CD4-positive, alpha-beta T cell (primary cell): Measurements from ENCODE around the gene CTBP1. TPM values are rescaled to one million over a fixed set of nuclear protein-coding genes. Genes with fewer than 3 reads are reported as not detected.

ENCODE experiments used
- ATAC-seq: fragments of 200-7000 bp; cut with Tn5 transposase; one replicate; pipeline ENCODE4 v1.10.0; 2022; ENCODE audit warnings: mild to moderate bottlenecking; ENCODE audit not compliant: poor library complexity
- CTCF ChIA-PET: fragments of 350-600 bp; sonication (Branson Sonifier 250); formaldehyde crosslinking; loops from one replicate; lab custom pipeline; 2021; ENCODE audit warnings: antibody characterized with exemption, inconsistent platforms; lab: Charles Lee
- POLR2A ChIA-PET: fragments of 350-600 bp; sonication (Branson Sonifier 250); formaldehyde crosslinking; loops from one replicate; lab custom pipeline; 2021; ENCODE audit warnings: antibody characterized with exemption, inconsistent platforms; lab: Charles Lee
- DNase-seq, 14 experiments: peaks; one replicate each; pipeline ENCODE4 v3.0.0-alpha.2; 2013 to 2020; ENCODE audit warnings: mixed read lengths in 2 of 14
- H3K27ac ChIP-seq, 2 donors: one replicate each; pipeline versions ENCODE4 v1.5.1 to v1.7.0; 2013; ENCODE audit warnings: low read length in 2 of 2, low read depth in 1 of 2, mild to moderate bottlenecking in 1 of 2
- H3K27me3 ChIP-seq, 2 experiments: 1 replicate in 1 of 2; 2 replicates in 1 of 2; pipeline versions ENCODE4 v1.6.1 to v1.7.0; 2013; ENCODE audit warnings: low read length in 2 of 2, control low read depth in 1 of 2, mild to moderate bottlenecking in 1 of 2, moderate library complexity in 1 of 2; ENCODE audit not compliant: insufficient read depth in 2 of 2, control insufficient read depth in 1 of 2
- H3K36me3 ChIP-seq: one replicate; pipeline ENCODE4 v1.6.1; 2013; ENCODE audit warnings: low read length, control low read depth; ENCODE audit not compliant: insufficient read depth
- H3K4me1 ChIP-seq: one replicate; pipeline ENCODE4 v1.6.1; 2013; ENCODE audit warnings: low read length, control low read depth; ENCODE audit not compliant: insufficient read depth
- H3K4me3 ChIP-seq: one replicate; pipeline ENCODE4 v1.5.1; 2013; ENCODE audit warnings: mild to moderate bottlenecking, low read length, moderate library complexity
- H3K9me3 ChIP-seq, 2 experiments: 1 replicate in 1 of 2; 2 replicates in 1 of 2; pipeline versions ENCODE4 v1.6.1 to v1.7.0; 2013; ENCODE audit warnings: low read length in 2 of 2, mild to moderate bottlenecking in 2 of 2, control low read depth in 1 of 2, moderate library complexity in 1 of 2; ENCODE audit not compliant: control insufficient read depth in 1 of 2, insufficient read depth in 1 of 2
- H3K27ac Mint-ChIP-seq: one replicate; pipeline ENCODE4 v1.8.0; 2020; ENCODE audit warnings: mixed read lengths
- H3K27me3 Mint-ChIP-seq: one replicate; pipeline ENCODE4 v1.8.0; 2021; ENCODE audit warnings: mixed read lengths
- H3K36me3 Mint-ChIP-seq: one replicate; pipeline ENCODE4 v1.8.0; 2021; ENCODE audit warnings: low read depth, mixed read lengths
- H3K4me1 Mint-ChIP-seq: one replicate; pipeline ENCODE4 v1.8.0; 2021; ENCODE audit warnings: low read depth, mixed read lengths
- H3K4me3 Mint-ChIP-seq: one replicate; pipeline ENCODE4 v1.8.0; 2020; ENCODE audit warnings: mild to moderate bottlenecking, mixed read lengths
- H3K9me3 Mint-ChIP-seq: one replicate; pipeline ENCODE4 v1.8.0; 2020; ENCODE audit warnings: mixed read lengths
- intact Hi-C, 2 experiments: fragments of 100-400 bp; cut with DNase I in 1 of 2; cut with micrococcal nuclease in 1 of 2; formaldehyde crosslinking; loops; one replicate each; pipeline versions ENCODE4 v1.15.1 to v1.9.0; 2023 to 2025; cut with DNase I, micrococcal nuclease
- total RNA-seq, 174 experiments: library from RNA in 2 of 174; stranded (reverse) in 2 of 174; gene quantifications; one replicate each; pipeline ENCODE4 v1.2.3 and lab custom pipeline; 2021 to 2026
- TF ChIP-seq, protein P1 (sequence below): fragments of 200-600 bp; IDR thresholded peaks from one replicate; pipeline ENCODE4 v1.8.0; 2022; ENCODE audit warnings: antibody characterized with exemption, mild to moderate bottlenecking

CTBP1 gene
- total RNA-seq, 2 experiments from 2014 or later, result 132 to 148 TPM

DNA sequence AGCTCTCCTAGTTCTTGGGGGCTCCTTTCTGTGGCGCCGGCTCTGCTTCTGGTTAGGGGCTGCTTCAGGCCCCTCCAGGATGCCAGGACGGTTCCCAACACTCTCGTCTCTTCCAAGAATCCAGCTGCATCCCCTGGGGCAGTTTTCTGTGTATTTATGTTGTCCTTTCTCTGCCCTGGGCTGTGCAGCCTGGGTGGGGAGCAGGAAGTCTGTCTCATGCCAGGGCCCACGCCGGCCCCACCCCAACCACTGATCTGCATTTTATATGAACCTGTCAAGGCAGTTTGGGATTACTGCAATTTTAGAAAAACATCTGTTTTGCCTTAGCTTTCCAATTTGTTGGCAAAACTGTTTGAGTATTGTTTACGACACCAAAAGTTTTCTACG lies 14.6 kb downstream of the CTBP1 start:
- peaks cover 91% of the 10 kb centered on the region for H3K36me3 ChIP-seq
- no peaks in the 10 kb centered on the region for H3K4me1 Mint-ChIP-seq
- H3K27ac Mint-ChIP-seq, result peak overlapping the region; percentile 39
- ATAC-seq (no peak), DNase-seq (no peak)
- peaks cover 3% of the 10 kb centered on the region for H3K4me1 ChIP-seq
- H3K4me3 Mint-ChIP-seq, result no peak overlapping the region
- intact Hi-C loops, result no loop called here
- H3K36me3 Mint-ChIP-seq, result peaks cover 74% of the 10 kb centered on the region
- no peaks in the 10 kb centered on the region for H3K9me3 ChIP-seq
- no peak overlapping the region for H3K27ac ChIP-seq
- TF ChIP-seq, protein P1, sequence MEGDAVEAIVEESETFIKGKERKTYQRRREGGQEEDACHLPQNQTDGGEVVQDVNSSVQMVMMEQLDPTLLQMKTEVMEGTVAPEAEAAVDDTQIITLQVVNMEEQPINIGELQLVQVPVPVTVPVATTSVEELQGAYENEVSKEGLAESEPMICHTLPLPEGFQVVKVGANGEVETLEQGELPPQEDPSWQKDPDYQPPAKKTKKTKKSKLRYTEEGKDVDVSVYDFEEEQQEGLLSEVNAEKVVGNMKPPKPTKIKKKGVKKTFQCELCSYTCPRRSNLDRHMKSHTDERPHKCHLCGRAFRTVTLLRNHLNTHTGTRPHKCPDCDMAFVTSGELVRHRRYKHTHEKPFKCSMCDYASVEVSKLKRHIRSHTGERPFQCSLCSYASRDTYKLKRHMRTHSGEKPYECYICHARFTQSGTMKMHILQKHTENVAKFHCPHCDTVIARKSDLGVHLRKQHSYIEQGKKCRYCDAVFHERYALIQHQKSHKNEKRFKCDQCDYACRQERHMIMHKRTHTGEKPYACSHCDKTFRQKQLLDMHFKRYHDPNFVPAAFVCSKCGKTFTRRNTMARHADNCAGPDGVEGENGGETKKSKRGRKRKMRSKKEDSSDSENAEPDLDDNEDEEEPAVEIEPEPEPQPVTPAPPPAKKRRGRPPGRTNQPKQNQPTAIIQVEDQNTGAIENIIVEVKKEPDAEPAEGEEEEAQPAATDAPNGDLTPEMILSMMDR, result no peak
- ChIA-PET CTCF (no interaction called here), POLR2A (no interaction called here)
- H3K9me3 Mint-ChIP-seq, result no peaks in the 10 kb centered on the region
- no peak overlapping the region for H3K4me3 ChIP-seq
- no peaks in the 10 kb centered on the region for H3K27me3 ChIP-seq
- H3K27me3 Mint-ChIP-seq, result no peaks in the 10 kb centered on the region

DNA sequence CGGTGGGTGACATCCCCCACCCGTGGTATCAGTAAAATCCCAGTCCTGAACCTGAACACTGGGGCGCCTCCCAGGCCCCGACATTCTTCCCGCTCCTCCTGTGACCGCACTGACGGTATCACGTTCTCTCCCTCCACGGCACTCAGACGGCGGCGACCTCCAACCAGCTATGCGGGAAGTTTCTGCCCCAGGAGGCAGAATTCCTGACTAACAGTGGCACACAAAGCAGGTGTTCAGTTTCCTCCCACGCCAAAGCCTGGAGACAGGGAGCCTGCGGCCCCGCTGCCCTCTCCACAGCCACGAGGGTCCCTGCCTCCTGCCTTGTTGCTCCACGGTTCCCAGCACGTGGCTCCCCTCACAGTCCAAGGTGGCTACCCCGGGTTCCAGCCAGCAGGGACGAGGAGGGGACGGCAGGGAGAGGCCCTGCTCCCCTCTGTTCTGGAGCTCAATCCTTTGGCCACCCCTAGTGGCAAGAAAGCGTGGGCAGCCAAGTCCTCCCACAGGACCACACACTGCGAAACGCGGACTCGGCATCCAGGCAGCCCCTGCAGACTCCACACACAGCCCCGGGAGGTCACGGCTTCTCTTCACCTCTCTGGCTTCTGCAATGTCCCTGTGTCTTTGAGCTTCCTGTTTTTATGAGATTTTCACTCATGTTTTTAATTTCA lies 15.2 kb downstream of the CTBP1 start:
- Mint-ChIP-seq H3K36me3 (peaks cover 73% of the 10 kb centered on the region), H3K4me1 (no peaks in the 10 kb centered on the region), H3K27me3 (no peaks in the 10 kb centered on the region), H3K9me3 (no peaks in the 10 kb centered on the region), H3K27ac (peak overlapping the region; percentile 39), H3K4me3 (no peak overlapping the region)
- Histone ChIP-seq H3K27me3 (no peaks in the 10 kb centered on the region), H3K36me3 (peaks cover 89% of the 10 kb centered on the region), H3K4me3 (no peak overlapping the region), H3K4me1 (peaks cover 3% of the 10 kb centered on the region), H3K27ac (no peak overlapping the region), H3K9me3 (no peaks in the 10 kb centered on the region)
- ChIA-PET CTCF (no interaction called here), POLR2A (no interaction called here)
- TF ChIP-seq, protein P1, result no peak
- DNase-seq (peak in 1 of 14 experiments; percentile 2), ATAC-seq (no peak)
- intact Hi-C loops, result no loop called here

DNA sequence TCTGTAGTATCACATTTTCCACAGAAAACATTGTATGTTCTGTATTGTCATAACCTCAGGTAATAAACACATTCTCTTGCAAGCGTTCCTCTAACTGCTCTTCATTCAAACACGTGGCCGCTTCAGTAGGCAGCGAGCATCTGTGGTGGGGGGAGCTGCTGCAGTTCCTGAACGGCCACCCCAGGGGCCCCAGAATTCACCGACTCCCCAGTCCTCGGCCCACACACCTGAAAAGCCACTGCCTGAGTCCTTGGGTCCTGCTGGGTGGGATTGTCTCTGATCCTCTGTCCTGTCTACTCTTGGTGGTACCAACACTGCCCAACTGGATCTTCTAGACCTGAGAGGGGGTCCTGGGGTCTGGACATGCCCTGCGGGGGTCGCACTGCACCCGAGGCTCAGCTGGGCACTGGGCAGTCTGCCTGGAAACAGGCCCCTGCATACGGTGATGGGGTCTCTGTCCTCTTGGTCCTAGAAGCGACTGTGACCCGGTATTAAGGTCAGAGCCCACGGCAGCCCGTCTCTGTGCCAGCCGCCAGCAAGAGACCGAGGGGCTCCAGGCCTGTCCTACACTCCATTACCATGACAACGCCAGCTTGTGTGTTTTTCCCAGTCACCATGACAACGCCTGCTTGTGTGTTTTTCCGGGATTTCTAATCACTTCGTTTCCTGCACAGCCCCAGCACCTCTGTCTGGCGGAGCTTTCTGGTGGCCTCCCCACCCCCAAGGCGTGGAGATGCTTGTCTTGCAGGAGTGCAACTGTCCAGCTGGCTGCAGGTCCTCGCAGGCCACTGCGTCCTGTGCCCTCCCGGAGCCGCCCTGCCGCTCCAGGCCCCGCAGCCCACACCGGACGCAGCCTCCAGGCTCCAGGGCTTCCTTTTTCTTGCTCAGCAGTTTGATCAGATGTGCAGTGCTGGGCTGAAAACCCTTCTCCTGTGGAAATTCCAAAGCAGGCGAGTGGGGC lies 16.0 kb downstream of the CTBP1 start:
- POLR2A ChIA-PET, result no interaction called here
- ATAC-seq (no peak), DNase-seq (no peak)
- Histone ChIP-seq H3K36me3 (peaks cover 91% of the 10 kb centered on the region), H3K4me3 (no peak overlapping the region), H3K4me1 (peaks cover 3% of the 10 kb centered on the region), H3K27me3 (no peaks in the 10 kb centered on the region), H3K27ac (no peak overlapping the region), H3K9me3 (no peaks in the 10 kb centered on the region)
- intact Hi-C loops, result no loop called here
- TF ChIP-seq, protein P1, result no peak
- CTCF ChIA-PET, result no interaction called here
- Mint-ChIP-seq H3K9me3 (no peaks in the 10 kb centered on the region), H3K4me3 (no peak overlapping the region), H3K27ac (no peak overlapping the region), H3K36me3 (peaks cover 65% of the 10 kb centered on the region), H3K4me1 (no peaks in the 10 kb centered on the region), H3K27me3 (no peaks in the 10 kb centered on the region)
